A549 (cell line): ENCODE results near the gene ARF1. TPM values are rescaled to one million over a fixed set of nuclear protein-coding genes. Genes with fewer than 3 reads are reported as not detected.

Experiments used
- ATAC-seq, 2 experiments: fragments of 200-7000 bp in 1 of 2; fragments of >200 bp in 1 of 2; cut with Nextera tagmentation in 1 of 2; cut with Tn5 transposase in 1 of 2; 3 replicates each; pipeline versions ENCODE4 v1.8.0 to v1.9.1; 2018 to 2020; ENCODE audit warnings: mild to moderate bottlenecking in 1 of 2, moderate library complexity in 1 of 2
- CTCF ChIA-PET: fragments of 300-600 bp; sonication (Branson Sonifier 250); formaldehyde crosslinking; extraction: SDS; loops from one replicate; lab custom pipeline; 2021; ENCODE audit warnings: antibody characterized with exemption, inconsistent platforms; lab: Yijun Ruan, JAX
- POLR2A ChIA-PET: fragments of 350-600 bp; formaldehyde crosslinking; extraction: SDS; loops from one replicate; lab custom pipeline; 2021; ENCODE audit warnings: antibody characterized with exemption, inconsistent platforms; lab: Yijun Ruan, JAX
- DNase-seq, 2 experiments: peaks; one replicate each; pipeline versions ENCODE4 v3.0.0 to v3.0.0-alpha.2; 2011 to 2016; ENCODE audit warnings: low read depth in 1 of 2, low spot score in 1 of 2
- FAIRE-seq: peaks from 2 replicates; lab custom pipeline; 2011; peaks lifted over from hg19 to GRCh38; lab: Jason Lieb, UNC
- H3K27ac ChIP-seq, 2 experiments: fragments of >200 bp; sonication (Bioruptor Twin); formaldehyde crosslinking; 3 replicates each; pipeline ENCODE4 v1.5.1; 2016 to 2017
- H3K4me1 ChIP-seq: fragments of >200 bp; sonication (Bioruptor Twin); formaldehyde crosslinking; 3 replicates; pipeline ENCODE4 v1.6.1; 2016
- H3K4me2 ChIP-seq: fragments of >200 bp; sonication (Bioruptor Twin); formaldehyde crosslinking; 3 replicates; pipeline ENCODE4 v1.6.1; 2016
- H3K4me3 ChIP-seq: fragments of >200 bp; sonication (Bioruptor Twin); formaldehyde crosslinking; 3 replicates; pipeline ENCODE4 v1.5.1; 2016
- H3K9me3 ChIP-seq: fragments of >200 bp; sonication (Bioruptor Twin); formaldehyde crosslinking; 3 replicates; pipeline ENCODE4 v1.6.1; 2016
- BHLHE40 ChIP-seq: IDR thresholded peaks from 2 replicates; pipeline ENCODE4 v1.6.1; 2012; ENCODE audit warnings: low read depth, low read length, inconsistent platforms
- CBX2 ChIP-seq: fragments of 200-600 bp; sonication (generic); IDR thresholded peaks from 2 replicates; pipeline ENCODE4 v1.6.1; 2016; ENCODE audit warnings: low read depth, mild to moderate bottlenecking, borderline replicate concordance
- CBX8 ChIP-seq: fragments of 200-600 bp; sonication (generic); IDR thresholded peaks from 2 replicates; pipeline ENCODE4 v1.6.1; 2016
- ELK1 ChIP-seq: fragments of 150-350 bp; IDR thresholded peaks from 2 replicates; pipeline ENCODE4 v1.6.1; 2014; ENCODE audit warnings: low read depth, mild to moderate bottlenecking, low read length
- EP300 ChIP-seq, 2 experiments: fragments of >200 bp; sonication (Bioruptor Twin); formaldehyde crosslinking; IDR thresholded peaks; 2 replicates in 1 of 2; 3 replicates in 1 of 2; pipeline ENCODE4 v1.6.1; 2016 to 2017
- FOSL2 ChIP-seq, 2 experiments: fragments of 450-650 bp in 1 of 2; fragments of >200 bp in 1 of 2; sonication (Bioruptor Twin) in 1 of 2; formaldehyde crosslinking; IDR thresholded peaks; 2 replicates each; pipeline versions ENCODE4 v1.5.0 to v1.6.1; 2016 to 2020; ENCODE audit warnings: mild to moderate bottlenecking in 1 of 2, moderate library complexity in 1 of 2
- HMGXB4 ChIP-seq: fragments of 250-450 bp; sonication (Bioruptor Pico); IDR thresholded peaks from 2 replicates; pipeline ENCODE4 v1.5.0; 2021; ENCODE audit warnings: mild to moderate bottlenecking, moderate library complexity, borderline replicate concordance
- HOXA7 ChIP-seq: fragments of 250-450 bp; sonication (Bioruptor Pico); IDR thresholded peaks from 2 replicates; pipeline ENCODE4 v1.5.0; 2020; ENCODE audit warnings: mild to moderate bottlenecking, moderate library complexity
- MAFK ChIP-seq: fragments of 450-650 bp; IDR thresholded peaks from 2 replicates; pipeline ENCODE4 v1.6.1; 2014; ENCODE audit not compliant: partially characterized antibody
- MAX ChIP-seq: IDR thresholded peaks from 2 replicates; pipeline ENCODE4 v1.6.1; 2012
- MYC ChIP-seq: IDR thresholded peaks from 2 replicates; pipeline ENCODE4 v1.6.1; 2012; ENCODE audit warnings: mild to moderate bottlenecking, inconsistent platforms, low read length, improper control_type of control experiment, borderline replicate concordance
- NR3C1 ChIP-seq: fragments of >200 bp; sonication (Bioruptor Twin); formaldehyde crosslinking; IDR thresholded peaks from 3 replicates; pipeline ENCODE4 v1.6.1; 2017
- PHF8 ChIP-seq: fragments of 200-600 bp; sonication (generic); IDR thresholded peaks from 2 replicates; pipeline ENCODE4 v1.6.1; 2016; ENCODE audit warnings: low read depth, mild to moderate bottlenecking, antibody characterized with exemption, moderate library complexity, borderline replicate concordance
- POLR2A ChIP-seq: IDR thresholded peaks from 2 replicates; pipeline ENCODE4 v1.6.1; 2012; ENCODE audit warnings: mild to moderate bottlenecking, low read length
- RFX5 ChIP-seq: fragments of 450-650 bp; IDR thresholded peaks from 2 replicates; pipeline ENCODE4 v1.7.1; 2014; ENCODE audit warnings: antibody characterized with exemption, mild to moderate bottlenecking, moderate library complexity
- RNF2 ChIP-seq: fragments of 200-600 bp; sonication (generic); IDR thresholded peaks from 2 replicates; pipeline ENCODE4 v1.6.1; 2016; ENCODE audit warnings: low read depth, mild to moderate bottlenecking, antibody characterized with exemption, moderate library complexity, borderline replicate concordance
- SMC3 ChIP-seq: fragments of >200 bp; sonication (Bioruptor Twin); formaldehyde crosslinking; IDR thresholded peaks from 3 replicates; pipeline ENCODE4 v1.6.1; 2018; ENCODE audit warnings: inconsistent platforms
- SREBF2 ChIP-seq: fragments of 450-650 bp; IDR thresholded peaks from 2 replicates; pipeline ENCODE4 v1.6.1; 2014; ENCODE audit warnings: mild to moderate bottlenecking, moderate library complexity
- ZFP36 ChIP-seq: fragments of 450-650 bp; IDR thresholded peaks from 2 replicates; pipeline ENCODE4 v1.6.1; 2014; ENCODE audit warnings: borderline replicate concordance; ENCODE audit not compliant: partially characterized antibody
- ZNF302 ChIP-seq: fragments of 250-450 bp; sonication (Bioruptor Pico); IDR thresholded peaks from 2 replicates; pipeline ENCODE4 v1.9.0; 2021; ENCODE audit warnings: inconsistent platforms, mild to moderate bottlenecking, moderate library complexity
- WGBS: methylation state at CpG from one replicate; pipeline ENCODE4 v1.1.6; 2017; ENCODE audit errors: missing lambda C conversion rate; 5-methylcytosine and 5-hydroxymethylcytosine counted together
- polyA plus RNA-seq, 4 experiments: library from polyadenylated mRNA; depleted of rRNA in 3 of 4; stranded (reverse); fragments of >200 nt; fragmentation: RNase III in 1 of 4; extraction: RNeasy Plus Mini Kit Qiagen cat#74134 plus additional on column Dnase treatment in 1 of 4; gene quantifications; 2 replicates in 3 of 4; 3 replicates in 1 of 4; pipeline ENCODE4 v1.2.3, GENCODE V29; 2011 to 2017

ARF1 gene
- polyA plus RNA-seq, 2 of the 4 experiments (the other 2 are of a cell fraction) = 297 to 376 TPM

GRCh38 chr1:228100822-228101613 lies 18.5 kb downstream of the ARF1 start:
- H3K4me2 ChIP-seq = peak overlapping the region; percentile 84
- peaks cover 10% of the 10 kb centered on the region; the same call in 2 of the 3 replicates for H3K4me1 ChIP-seq
- ChIA-PET CTCF (interaction anchor here (0.9 to 1.4 kb wide), 7 partner anchors 9 to 101 kb away, joined by 3 to 6 read pairs (median 4); no protein-coding TSS in a partner anchor), POLR2A (interaction anchor here (1.3 kb wide), 1 partner anchor 64 kb away, joined by 9 read pairs; the partner anchor contains the start of gene IBA57)
- no peak overlapping the region; a peak in 1 of 6 replicates for H3K27ac ChIP-seq
- no peak for FAIRE-seq
- no peak for TF ChIP-seq PHF8
- no peak for TF ChIP-seq ELK1
- no peak for TF ChIP-seq RFX5
- no peak for TF ChIP-seq SMC3
- no peak for TF ChIP-seq RNF2
- no peak for TF ChIP-seq POLR2A
- TF ChIP-seq ZFP36 = no peak
- TF ChIP-seq NR3C1 = no peak
- no peak for TF ChIP-seq CBX8
- TF ChIP-seq FOSL2 (IDR thresholded peaks at IDR 0.05) = no peak
- no peak for TF ChIP-seq FOSL2 (CRISPR knock-in tag; IDR thresholded peaks at IDR 0.05)
- no peak for TF ChIP-seq BHLHE40
- TF ChIP-seq MYC = no peak
- no peak for TF ChIP-seq CBX2
- no peak for TF ChIP-seq HOXA7
- no peak for TF ChIP-seq SREBF2
- no peak for TF ChIP-seq ZNF302 (CRISPR knock-in tag)
- TF ChIP-seq, all 56 proteins: peak for 0
- Histone ChIP-seq H3K9me3 (no peaks in the 10 kb centered on the region), H3K4me3 (no peak overlapping the region)
- ATAC-seq (no peak), DNase-seq (no peak)
- 82% methylated on average over 10 of the region's 12 CpGs for WGBS

GRCh38 chr1:228101614-228101993 lies 19.1 kb downstream of the ARF1 start:
- Histone ChIP-seq H3K4me1 (peaks cover 10% of the 10 kb centered on the region; the same call in 2 of the 3 replicates), H3K27ac (peak overlapping the region; percentile 85 to 91; a peak in 4 of 6 replicates), H3K4me2 (peak overlapping the region; percentile 84), H3K4me3 (peak overlapping the region; percentile 93), H3K9me3 (no peaks in the 10 kb centered on the region)
- CTCF ChIA-PET = interaction anchor here (0.9 to 1.2 kb wide), 4 partner anchors 9 to 102 kb away, joined by 3 to 6 read pairs (median 4); no protein-coding TSS in a partner anchor
- WGBS = 60% methylated on average over 15 of the region's 15 CpGs
- TF ChIP-seq FOSL2 (IDR thresholded peaks at IDR 0.05) = no peak
- no peak for TF ChIP-seq FOSL2 (CRISPR knock-in tag; IDR thresholded peaks at IDR 0.05)
- TF ChIP-seq MAFK = no peak
- no peak for TF ChIP-seq HMGXB4
- 0 out of 2 replicates have a peak, but pooled peaks have one; percentile 3 for TF ChIP-seq MAX
- TF ChIP-seq RFX5 = no peak
- TF ChIP-seq HOXA7 = no peak
- no peak for TF ChIP-seq EP300 (IDR thresholded peaks at IDR 0.05)
- TF ChIP-seq CBX8 = no peak
- FAIRE-seq = no peak
- ATAC-seq = peak in 1 of 2 experiments; percentile 1; a peak in 2 of 6 replicates
- POLR2A ChIA-PET = interaction anchor here (0.8 kb wide), 1 partner anchor 20 kb away, joined by 3 read pairs; the partner anchor contains the start of gene ARF1
- no peak for DNase-seq
